Kidney epithelial cell (primary cell): ENCODE measurements around the gene SV2C. TPM values are rescaled to one million over a fixed set of nuclear protein-coding genes. Genes with fewer than 3 reads are reported as not detected.

Source experiments
- DNase-seq: peaks from one replicate; pipeline ENCODE4 v3.0.0-alpha.2; 2010; ENCODE audit warnings: low read depth
- H3K27me3 ChIP-seq: 2 replicates; pipeline ENCODE4 v1.6.0; 2011; ENCODE audit warnings: low read length; ENCODE audit not compliant: control insufficient read depth, insufficient read depth
- H3K36me3 ChIP-seq: 2 replicates; pipeline ENCODE4 v1.5.1; 2011; ENCODE audit warnings: low read length; ENCODE audit not compliant: control insufficient read depth, insufficient read depth
- H3K4me3 ChIP-seq: 2 replicates; pipeline ENCODE4 v1.5.1; 2011; ENCODE audit warnings: low read depth, mild to moderate bottlenecking, control low read depth, low read length
- total RNA-seq: library from RNA; depleted of rRNA; stranded (reverse); fragments of >200 nt; gene quantifications from 2 replicates; pipeline ENCODE4 v1.2.3, GENCODE V29; 2015
- TF ChIP-seq, protein P1 (sequence below): IDR thresholded peaks from 2 replicates; pipeline ENCODE4 v1.5.1; 2011; ENCODE audit warnings: mild to moderate bottlenecking, moderate library complexity, low read length, control low read depth, inconsistent platforms; ENCODE audit not compliant: insufficient read depth, poor library complexity, severe bottlenecking

The SV2C gene
- total RNA-seq, 1 donor from 2014 or later, result 0.04 TPM

DNA sequence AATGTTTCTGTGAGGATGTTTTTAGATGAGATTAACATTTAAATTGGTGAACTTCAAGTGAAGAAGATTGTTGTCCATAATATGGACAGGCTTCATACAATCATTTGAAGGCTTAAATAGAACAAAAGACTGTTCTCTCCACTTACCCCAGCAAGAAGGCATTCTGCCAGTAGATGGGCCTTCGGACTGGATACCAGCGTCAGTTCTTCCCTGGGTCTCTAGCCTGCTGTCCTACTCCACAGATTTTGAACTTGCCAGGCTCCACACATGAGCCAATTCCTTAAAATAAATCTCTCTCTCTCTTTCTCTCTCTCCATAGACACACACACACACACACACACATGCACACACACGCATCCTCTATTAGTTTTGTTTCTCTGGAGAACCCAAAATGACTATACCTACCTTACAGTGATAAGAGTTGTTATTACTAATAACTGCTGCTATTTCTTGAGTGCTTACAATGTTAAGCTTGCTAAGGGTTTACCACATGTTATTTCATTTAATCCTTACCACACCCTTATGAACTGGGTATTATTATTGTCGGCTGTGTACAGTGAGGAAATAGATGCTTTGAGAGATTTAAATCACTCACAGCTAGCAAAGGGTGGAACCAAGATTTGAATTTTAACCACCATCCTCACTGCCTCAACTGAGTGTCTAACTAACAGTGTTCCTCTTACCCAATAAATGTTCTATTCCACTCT, 300.1 kb downstream of the SV2C start:
- Histone ChIP-seq H3K27me3 (no peaks in the 10 kb centered on the region), H3K36me3 (no peaks in the 10 kb centered on the region), H3K4me3 (no peak overlapping the region)
- TF ChIP-seq, protein P1, sequence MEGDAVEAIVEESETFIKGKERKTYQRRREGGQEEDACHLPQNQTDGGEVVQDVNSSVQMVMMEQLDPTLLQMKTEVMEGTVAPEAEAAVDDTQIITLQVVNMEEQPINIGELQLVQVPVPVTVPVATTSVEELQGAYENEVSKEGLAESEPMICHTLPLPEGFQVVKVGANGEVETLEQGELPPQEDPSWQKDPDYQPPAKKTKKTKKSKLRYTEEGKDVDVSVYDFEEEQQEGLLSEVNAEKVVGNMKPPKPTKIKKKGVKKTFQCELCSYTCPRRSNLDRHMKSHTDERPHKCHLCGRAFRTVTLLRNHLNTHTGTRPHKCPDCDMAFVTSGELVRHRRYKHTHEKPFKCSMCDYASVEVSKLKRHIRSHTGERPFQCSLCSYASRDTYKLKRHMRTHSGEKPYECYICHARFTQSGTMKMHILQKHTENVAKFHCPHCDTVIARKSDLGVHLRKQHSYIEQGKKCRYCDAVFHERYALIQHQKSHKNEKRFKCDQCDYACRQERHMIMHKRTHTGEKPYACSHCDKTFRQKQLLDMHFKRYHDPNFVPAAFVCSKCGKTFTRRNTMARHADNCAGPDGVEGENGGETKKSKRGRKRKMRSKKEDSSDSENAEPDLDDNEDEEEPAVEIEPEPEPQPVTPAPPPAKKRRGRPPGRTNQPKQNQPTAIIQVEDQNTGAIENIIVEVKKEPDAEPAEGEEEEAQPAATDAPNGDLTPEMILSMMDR, result no peak
- no peak for DNase-seq

DNA sequence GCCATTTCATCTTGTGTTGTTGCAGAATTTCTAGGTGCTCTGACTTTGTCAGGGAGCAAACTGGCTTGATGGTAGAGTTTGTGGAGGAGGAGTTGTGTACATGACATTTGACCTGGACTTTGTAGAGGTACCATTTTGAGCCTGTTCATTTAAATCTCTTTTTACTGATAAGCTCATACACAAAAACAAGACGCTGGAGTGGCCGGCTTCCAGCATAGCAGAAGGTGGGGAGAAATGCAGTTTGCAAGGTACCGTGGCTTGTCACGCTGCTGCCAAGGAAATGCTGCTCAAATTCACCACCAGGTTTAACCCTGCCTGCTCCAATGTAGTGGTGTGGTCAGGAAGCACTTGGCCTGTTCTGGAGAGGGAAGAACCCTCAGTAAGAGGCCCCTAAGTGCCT, 301.0 kb downstream of the SV2C start:
- no peaks in the 10 kb centered on the region for H3K27me3 ChIP-seq
- no peak for DNase-seq
- H3K36me3 ChIP-seq, result no peaks in the 10 kb centered on the region
- TF ChIP-seq, protein P1, result no peak
- H3K4me3 ChIP-seq, result no peak overlapping the region

DNA sequence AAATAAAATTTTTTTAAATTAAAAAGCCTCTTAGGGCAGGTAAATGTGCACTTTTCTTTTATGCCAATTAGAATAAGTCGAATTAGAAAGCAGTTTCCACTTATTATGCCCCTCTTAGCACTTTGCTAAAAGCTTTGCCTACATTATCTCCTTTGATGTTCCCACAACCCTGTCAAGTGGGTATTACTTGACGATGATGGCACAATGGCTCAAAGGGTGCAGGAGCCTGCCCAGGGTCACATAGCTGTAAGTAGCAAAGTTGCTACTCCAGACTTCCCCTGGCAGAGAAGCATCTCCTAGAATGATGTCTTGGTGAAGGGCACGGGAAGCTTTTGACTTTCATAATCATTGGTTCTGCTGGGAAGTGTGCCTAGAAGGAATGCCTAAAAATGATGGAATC, 301.5 kb downstream of the SV2C start:
- no peak for DNase-seq
- Histone ChIP-seq H3K4me3 (no peak overlapping the region), H3K27me3 (no peaks in the 10 kb centered on the region), H3K36me3 (no peaks in the 10 kb centered on the region)
- TF ChIP-seq, protein P1, result no peak

GRCh38 chr5:76385540-76385939, 302.4 kb downstream of the SV2C start:
- no peaks in the 10 kb centered on the region for H3K36me3 ChIP-seq
- no peaks in the 10 kb centered on the region for H3K27me3 ChIP-seq
- TF ChIP-seq, protein P1, result no peak
- DNase-seq, result no peak
- H3K4me3 ChIP-seq, result no peak overlapping the region

- no peak overlapping the region for H3K4me3 ChIP-seq
- TF ChIP-seq, protein P1, result no peak
- H3K27me3 ChIP-seq, result no peaks in the 10 kb centered on the region
- DNase-seq, result no peak
- H3K36me3 ChIP-seq, result no peaks in the 10 kb centered on the region
Observed at GRCh38 chr5:76386360-76386759, 303.2 kb downstream of the SV2C start.

GRCh38 chr5:76388236-76388635, 305.1 kb downstream of the SV2C start:
- Histone ChIP-seq H3K27me3 (no peaks in the 10 kb centered on the region), H3K4me3 (no peak overlapping the region), H3K36me3 (no peaks in the 10 kb centered on the region)
- DNase-seq, result no peak
- TF ChIP-seq, protein P1, result no peak
